ENCODE data around the gene KBTBD7. TPM values are rescaled to one million over a fixed set of nuclear protein-coding genes. Genes with fewer than 3 reads are reported as not detected.

KBTBD7 gene
- total RNA-seq, 1 donor from 2014 or later: 14.4 TPM

DNA sequence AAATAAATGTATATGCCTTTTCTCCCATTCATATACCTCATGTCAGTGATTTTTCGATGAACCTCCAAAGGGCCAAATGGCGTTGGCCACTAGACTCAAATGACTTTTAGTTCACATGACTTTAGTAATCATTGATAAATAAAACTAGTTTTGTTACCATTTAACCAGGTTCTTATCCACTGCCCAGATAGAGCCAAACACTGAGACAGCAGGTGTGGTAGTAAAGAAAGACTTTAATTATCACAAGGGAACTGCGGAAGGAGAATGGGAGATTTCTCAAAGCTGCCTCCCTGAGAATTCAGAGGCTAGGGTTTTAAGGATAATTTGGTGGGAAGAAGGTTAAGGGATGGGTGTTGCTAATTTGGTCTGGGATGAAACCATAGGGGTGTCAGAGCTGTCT lies 42.4 kb downstream of the KBTBD7 start:
- no peak overlapping the region for H3K27ac Mint-ChIP-seq
- no peaks in the 10 kb centered on the region for H3K4me1 Mint-ChIP-seq (ENCODE audit: low read depth)
- H3K4me3 Mint-ChIP-seq (ENCODE audit: low read depth): no peak overlapping the region
- no peaks in the 10 kb centered on the region for H3K27me3 Mint-ChIP-seq
- H3K9me3 Mint-ChIP-seq (ENCODE audit: low read depth): peaks cover 51% of the 10 kb centered on the region
- TF ChIP-seq, protein P1, sequence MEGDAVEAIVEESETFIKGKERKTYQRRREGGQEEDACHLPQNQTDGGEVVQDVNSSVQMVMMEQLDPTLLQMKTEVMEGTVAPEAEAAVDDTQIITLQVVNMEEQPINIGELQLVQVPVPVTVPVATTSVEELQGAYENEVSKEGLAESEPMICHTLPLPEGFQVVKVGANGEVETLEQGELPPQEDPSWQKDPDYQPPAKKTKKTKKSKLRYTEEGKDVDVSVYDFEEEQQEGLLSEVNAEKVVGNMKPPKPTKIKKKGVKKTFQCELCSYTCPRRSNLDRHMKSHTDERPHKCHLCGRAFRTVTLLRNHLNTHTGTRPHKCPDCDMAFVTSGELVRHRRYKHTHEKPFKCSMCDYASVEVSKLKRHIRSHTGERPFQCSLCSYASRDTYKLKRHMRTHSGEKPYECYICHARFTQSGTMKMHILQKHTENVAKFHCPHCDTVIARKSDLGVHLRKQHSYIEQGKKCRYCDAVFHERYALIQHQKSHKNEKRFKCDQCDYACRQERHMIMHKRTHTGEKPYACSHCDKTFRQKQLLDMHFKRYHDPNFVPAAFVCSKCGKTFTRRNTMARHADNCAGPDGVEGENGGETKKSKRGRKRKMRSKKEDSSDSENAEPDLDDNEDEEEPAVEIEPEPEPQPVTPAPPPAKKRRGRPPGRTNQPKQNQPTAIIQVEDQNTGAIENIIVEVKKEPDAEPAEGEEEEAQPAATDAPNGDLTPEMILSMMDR (IDR thresholded peaks at IDR 0.05; ENCODE audit: unreplicated experiment): no peak
- peaks cover 45% of the 10 kb centered on the region for H3K36me3 Mint-ChIP-seq (ENCODE audit: insufficient read depth)
- no peak for DNase-seq (ENCODE audit: low spot score, unreplicated experiment)

DNA sequence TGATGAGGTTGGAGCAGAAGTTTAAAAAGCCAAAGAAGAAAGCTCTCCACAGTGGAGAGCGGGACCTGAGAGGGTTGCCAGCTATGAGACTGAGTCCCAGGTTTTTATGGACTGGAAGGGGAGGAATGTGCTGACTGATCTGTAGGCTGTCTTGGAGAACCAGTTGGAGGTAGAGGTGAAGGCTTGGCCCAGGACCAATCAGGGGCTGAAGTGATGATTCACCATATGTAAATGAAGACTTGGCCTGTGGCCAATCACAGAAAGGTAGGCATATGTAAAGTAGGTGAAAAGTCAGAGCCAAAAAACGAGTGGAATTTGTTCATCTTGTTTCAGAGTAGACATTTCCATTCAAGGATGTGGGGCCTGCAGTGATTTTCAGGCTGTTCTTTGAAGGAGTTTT lies 44.3 kb downstream of the KBTBD7 start:
- Mint-ChIP-seq H3K9me3 (ENCODE audit: low read depth) (peaks cover 63% of the 10 kb centered on the region), H3K27me3 (no peaks in the 10 kb centered on the region)

DNA sequence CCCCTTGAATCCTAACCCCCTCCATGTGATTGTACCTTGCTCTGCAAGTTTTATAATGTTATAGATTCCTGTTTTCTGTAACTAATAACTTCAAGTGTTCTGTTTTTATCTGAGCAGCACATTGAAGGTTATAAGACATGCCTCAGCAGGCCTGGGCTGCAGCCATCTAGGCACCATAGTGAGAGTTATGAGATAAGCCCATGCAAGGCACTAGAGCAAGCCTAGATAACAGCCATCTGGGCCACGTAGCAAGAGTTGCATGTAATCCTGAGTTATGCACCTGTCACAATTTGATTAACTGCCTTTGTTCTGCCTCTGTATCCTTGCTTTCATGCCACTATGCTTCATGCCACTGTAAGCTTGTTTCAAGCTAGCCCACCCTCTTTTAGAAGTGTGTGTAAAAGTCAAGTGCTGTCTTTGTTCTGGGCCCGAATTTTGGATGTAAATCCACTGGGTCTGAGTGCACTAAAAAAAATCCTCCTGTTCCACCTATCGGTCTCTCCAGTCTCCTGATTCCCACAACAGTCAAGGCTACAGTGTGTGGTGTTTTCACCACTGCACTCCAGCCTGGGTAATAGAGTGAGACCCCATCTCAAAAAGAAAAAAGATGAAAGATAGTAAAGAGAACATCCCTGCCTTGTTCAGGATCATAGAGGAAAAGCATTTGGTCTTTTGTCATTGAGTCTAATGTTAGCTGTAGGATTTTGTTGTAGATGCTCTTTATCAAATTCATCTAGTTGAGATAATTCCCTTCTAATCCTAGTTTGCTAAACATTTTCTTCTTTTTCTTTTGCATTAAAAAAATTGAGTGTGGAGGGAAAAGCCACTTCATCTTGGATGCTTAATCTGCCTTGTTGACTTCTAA lies 45.7 kb downstream of the KBTBD7 start:
- peaks cover 43% of the 10 kb centered on the region for H3K36me3 Mint-ChIP-seq (ENCODE audit: insufficient read depth)
- TF ChIP-seq, protein P1 (IDR thresholded peaks at IDR 0.05; ENCODE audit: unreplicated experiment): no peak
- DNase-seq (ENCODE audit: low spot score, unreplicated experiment): no peak
- peaks cover 63% of the 10 kb centered on the region for H3K9me3 Mint-ChIP-seq (ENCODE audit: low read depth)
- H3K27ac Mint-ChIP-seq: peak overlapping the region; percentile 91
- no peaks in the 10 kb centered on the region for H3K27me3 Mint-ChIP-seq
- no peak overlapping the region for H3K4me3 Mint-ChIP-seq (ENCODE audit: low read depth)
- no peaks in the 10 kb centered on the region for H3K4me1 Mint-ChIP-seq (ENCODE audit: low read depth)

More for the DNA sequence above, 44.3 kb downstream of the KBTBD7 start:
- H3K27ac Mint-ChIP-seq: peak overlapping the region; percentile 74
- no peak overlapping the region for H3K4me3 Mint-ChIP-seq (ENCODE audit: low read depth)
- no peaks in the 10 kb centered on the region for H3K4me1 Mint-ChIP-seq (ENCODE audit: low read depth)
- TF ChIP-seq, protein P1 (IDR thresholded peaks at IDR 0.05; ENCODE audit: unreplicated experiment): no peak
- DNase-seq (ENCODE audit: low spot score, unreplicated experiment): no peak
- peaks cover 45% of the 10 kb centered on the region for H3K36me3 Mint-ChIP-seq (ENCODE audit: insufficient read depth)

DNA sequence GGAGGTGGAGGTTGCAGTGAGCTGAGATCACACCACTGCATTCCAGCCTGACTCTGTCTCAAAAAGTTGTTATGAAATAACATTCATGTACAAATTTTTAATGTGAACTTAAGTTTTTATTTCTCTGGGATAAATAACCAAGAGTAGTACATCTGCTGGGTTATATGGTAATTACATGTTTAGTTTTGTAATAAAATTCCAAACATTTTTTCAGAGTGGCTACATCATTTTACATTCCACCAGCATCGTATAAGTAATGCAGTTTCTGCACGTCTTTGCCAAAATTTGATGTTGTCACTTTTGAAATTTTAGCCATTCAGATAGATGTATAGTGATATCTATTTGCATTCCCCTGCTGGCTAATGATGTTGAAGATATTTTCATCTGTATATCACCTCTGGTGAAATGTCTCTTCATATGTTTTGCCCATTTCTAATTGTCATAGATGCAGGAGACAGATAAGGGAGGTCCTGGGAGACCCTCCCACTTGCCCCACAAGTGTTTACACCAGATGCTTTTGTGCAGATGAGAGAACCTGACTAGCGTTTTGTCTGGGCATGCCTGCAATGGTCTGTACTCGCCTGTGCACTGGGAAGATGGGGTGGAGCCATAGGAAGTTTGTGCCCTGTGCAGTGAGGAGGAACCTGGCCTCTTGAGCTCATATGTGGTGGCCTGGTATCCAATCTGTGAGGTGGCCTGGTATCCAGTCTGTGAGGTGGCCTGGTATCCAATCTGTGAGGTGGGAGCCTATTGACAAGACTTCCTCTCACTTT lies 49.0 kb downstream of the KBTBD7 start:
- Mint-ChIP-seq H3K36me3 (ENCODE audit: insufficient read depth) (peaks cover 26% of the 10 kb centered on the region), H3K4me1 (ENCODE audit: low read depth) (no peaks in the 10 kb centered on the region), H3K4me3 (ENCODE audit: low read depth) (no peak overlapping the region), H3K27ac (peak overlapping the region; percentile 23), H3K27me3 (no peaks in the 10 kb centered on the region), H3K9me3 (ENCODE audit: low read depth) (peaks cover 41% of the 10 kb centered on the region)
- TF ChIP-seq, protein P1 (IDR thresholded peaks at IDR 0.05; ENCODE audit: unreplicated experiment): no peak
- no peak for DNase-seq (ENCODE audit: low spot score, unreplicated experiment)

DNA sequence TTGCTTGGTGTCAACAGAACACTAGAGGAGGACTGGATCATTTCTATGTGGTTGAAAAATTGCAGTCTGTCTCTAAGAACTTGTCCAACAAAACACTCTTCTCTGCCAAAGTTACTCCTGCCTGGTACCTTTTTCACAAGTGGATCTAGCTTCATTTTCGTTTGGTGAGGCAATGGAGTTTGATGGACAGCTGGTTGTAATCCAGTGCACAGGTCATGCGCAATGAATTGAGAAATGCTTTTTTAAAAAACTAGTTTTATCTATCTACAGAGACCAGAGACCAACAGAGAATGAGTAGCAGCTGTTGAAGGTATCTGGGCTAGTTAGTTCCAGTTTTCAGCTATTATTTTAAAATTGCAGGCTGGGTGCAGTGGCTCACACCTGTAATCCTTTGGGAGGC lies 49.8 kb downstream of the KBTBD7 start:
- peaks cover 34% of the 10 kb centered on the region for H3K9me3 Mint-ChIP-seq (ENCODE audit: low read depth)
- TF ChIP-seq, protein P1 (IDR thresholded peaks at IDR 0.05; ENCODE audit: unreplicated experiment): no peak
- no peaks in the 10 kb centered on the region for H3K27me3 Mint-ChIP-seq
- no peaks in the 10 kb centered on the region for H3K4me1 Mint-ChIP-seq (ENCODE audit: low read depth)
- DNase-seq (ENCODE audit: low spot score, unreplicated experiment): no peak
- H3K4me3 Mint-ChIP-seq (ENCODE audit: low read depth): no peak overlapping the region
- H3K27ac Mint-ChIP-seq: no peak overlapping the region
- H3K36me3 Mint-ChIP-seq (ENCODE audit: insufficient read depth): peaks cover 18% of the 10 kb centered on the region
